ENCODE data around the gene MUC20. TPM values are rescaled to one million over a fixed set of nuclear protein-coding genes. Genes with fewer than 3 reads are reported as not detected.
"Not testable (repeated sequence)": the region's sequence is repeated elsewhere in the genome, so short reads cannot be mapped to it uniquely, and the experiment has no call there.

MUC20 gene
- total RNA-seq, 1 experiment from 2014 or later: 1.6 TPM

GRCh38 chr3:195719514-195720254 is 1.1 kb upstream of the MUC20 start:
- not testable (repeated sequence) for H4K20me1 ChIP-seq (ENCODE audit: insufficient read depth, low read depth, low read length); H3K4me2 ChIP-seq (ENCODE audit: low read depth, low read length, poor library complexity, severe bottlenecking); H3K36me3 ChIP-seq (ENCODE audit: insufficient read depth, low read length); H3K9me3 ChIP-seq (ENCODE audit: low read length); H3K4me1 ChIP-seq (ENCODE audit: low read length); H3K79me2 ChIP-seq (ENCODE audit: low read length); H3K9me2 ChIP-seq (replicated peaks; ENCODE audit: insufficient read depth, low read length); DNase-seq; H3K9ac ChIP-seq (ENCODE audit: low read length); H3K4me3 ChIP-seq (ENCODE audit: low read length); H3K27ac ChIP-seq (ENCODE audit: low read length); H2AFZ ChIP-seq (ENCODE audit: low read length); H3K27me3 ChIP-seq (ENCODE audit: low read length)

- H4K20me1 ChIP-seq (ENCODE audit: insufficient read depth, low read depth, low read length); H3K4me3 ChIP-seq (ENCODE audit: low read length); H3K79me2 ChIP-seq (ENCODE audit: low read length); H3K9me3 ChIP-seq (ENCODE audit: low read length); H3K4me1 ChIP-seq (ENCODE audit: low read length); H3K27me3 ChIP-seq (ENCODE audit: low read length); H3K4me2 ChIP-seq (ENCODE audit: low read depth, low read length, poor library complexity, severe bottlenecking); H3K36me3 ChIP-seq (ENCODE audit: insufficient read depth, low read length); H3K9me2 ChIP-seq (replicated peaks; ENCODE audit: insufficient read depth, low read length); H2AFZ ChIP-seq (ENCODE audit: low read length); H3K9ac ChIP-seq (ENCODE audit: low read length); DNase-seq; H3K27ac ChIP-seq (ENCODE audit: low read length): not testable (repeated sequence)
These were observed 1.6 kb downstream of the MUC20 start for GRCh38 chr3:195722139-195722995.

GRCh38 chr3:195722996-195723345 is 2.2 kb downstream of the MUC20 start:
- not testable (repeated sequence) for H2AFZ ChIP-seq (ENCODE audit: low read length); H3K4me2 ChIP-seq (ENCODE audit: low read depth, low read length, poor library complexity, severe bottlenecking); H3K79me2 ChIP-seq (ENCODE audit: low read length); H4K20me1 ChIP-seq (ENCODE audit: insufficient read depth, low read depth, low read length); H3K27ac ChIP-seq (ENCODE audit: low read length); H3K9me3 ChIP-seq (ENCODE audit: low read length); H3K4me3 ChIP-seq (ENCODE audit: low read length); H3K36me3 ChIP-seq (ENCODE audit: insufficient read depth, low read length); H3K4me1 ChIP-seq (ENCODE audit: low read length); H3K9me2 ChIP-seq (replicated peaks; ENCODE audit: insufficient read depth, low read length); H3K9ac ChIP-seq (ENCODE audit: low read length); H3K27me3 ChIP-seq (ENCODE audit: low read length); DNase-seq

- not testable (repeated sequence) for DNase-seq; H3K4me3 ChIP-seq (ENCODE audit: low read length); H3K4me2 ChIP-seq (ENCODE audit: low read depth, low read length, poor library complexity, severe bottlenecking); H4K20me1 ChIP-seq (ENCODE audit: insufficient read depth, low read depth, low read length); H3K9ac ChIP-seq (ENCODE audit: low read length); H3K9me2 ChIP-seq (replicated peaks; ENCODE audit: insufficient read depth, low read length); H3K36me3 ChIP-seq (ENCODE audit: insufficient read depth, low read length); H3K9me3 ChIP-seq (ENCODE audit: low read length); H2AFZ ChIP-seq (ENCODE audit: low read length); H3K79me2 ChIP-seq (ENCODE audit: low read length); H3K4me1 ChIP-seq (ENCODE audit: low read length); H3K27me3 ChIP-seq (ENCODE audit: low read length); H3K27ac ChIP-seq (ENCODE audit: low read length)
These were observed 3.6 kb downstream of the MUC20 start for GRCh38 chr3:195724363-195724762.

- not testable (repeated sequence) for H3K27me3 ChIP-seq (ENCODE audit: low read length); H3K79me2 ChIP-seq (ENCODE audit: low read length); H3K9me3 ChIP-seq (ENCODE audit: low read length); H3K36me3 ChIP-seq (ENCODE audit: insufficient read depth, low read length); H3K27ac ChIP-seq (ENCODE audit: low read length); H2AFZ ChIP-seq (ENCODE audit: low read length); H4K20me1 ChIP-seq (ENCODE audit: insufficient read depth, low read depth, low read length); H3K4me1 ChIP-seq (ENCODE audit: low read length); DNase-seq; H3K9me2 ChIP-seq (replicated peaks; ENCODE audit: insufficient read depth, low read length); H3K4me2 ChIP-seq (ENCODE audit: low read depth, low read length, poor library complexity, severe bottlenecking); H3K9ac ChIP-seq (ENCODE audit: low read length); H3K4me3 ChIP-seq (ENCODE audit: low read length)
These were observed 5.3 kb downstream of the MUC20 start for GRCh38 chr3:195725916-195726740.

GRCh38 chr3:195727606-195728195 is 6.9 kb downstream of the MUC20 start:
- no peaks in the 10 kb centered on the region for H3K36me3 ChIP-seq (ENCODE audit: insufficient read depth, low read length)
- no peaks in the 10 kb centered on the region for H4K20me1 ChIP-seq (ENCODE audit: insufficient read depth, low read depth, low read length)
- H3K27me3 ChIP-seq (ENCODE audit: low read length): no peaks in the 10 kb centered on the region
- no peaks in the 10 kb centered on the region for H3K9me2 ChIP-seq (replicated peaks; ENCODE audit: insufficient read depth, low read length)
- no peaks in the 10 kb centered on the region for H3K79me2 ChIP-seq (ENCODE audit: low read length)
- H3K4me3 ChIP-seq (ENCODE audit: low read length): no peak overlapping the region
- DNase-seq: peak; percentile 60
- H3K27ac ChIP-seq (ENCODE audit: low read length): no peak overlapping the region
- H3K4me2 ChIP-seq (ENCODE audit: low read depth, low read length, poor library complexity, severe bottlenecking): peak overlapping the region; percentile 4
- H3K4me1 ChIP-seq (ENCODE audit: low read length): peaks cover 9% of the 10 kb centered on the region
- no peak overlapping the region for H3K9ac ChIP-seq (ENCODE audit: low read length)
- no peaks in the 10 kb centered on the region for H3K9me3 ChIP-seq (ENCODE audit: low read length)
- H2AFZ ChIP-seq (ENCODE audit: low read length): no peak overlapping the region

- H3K4me3 ChIP-seq (ENCODE audit: low read length); H3K9ac ChIP-seq (ENCODE audit: low read length); H3K4me1 ChIP-seq (ENCODE audit: low read length); H3K36me3 ChIP-seq (ENCODE audit: insufficient read depth, low read length); DNase-seq; H3K27ac ChIP-seq (ENCODE audit: low read length); H3K4me2 ChIP-seq (ENCODE audit: low read depth, low read length, poor library complexity, severe bottlenecking); H4K20me1 ChIP-seq (ENCODE audit: insufficient read depth, low read depth, low read length); H3K27me3 ChIP-seq (ENCODE audit: low read length); H3K79me2 ChIP-seq (ENCODE audit: low read length); H3K9me2 ChIP-seq (replicated peaks; ENCODE audit: insufficient read depth, low read length); H2AFZ ChIP-seq (ENCODE audit: low read length); H3K9me3 ChIP-seq (ENCODE audit: low read length): not testable (repeated sequence)
These were observed 8.0 kb downstream of the MUC20 start for GRCh38 chr3:195728789-195729188.

Measured in Karpas-422 (cell line).